ENCODE measurements around the gene LMBRD1.

DNA sequence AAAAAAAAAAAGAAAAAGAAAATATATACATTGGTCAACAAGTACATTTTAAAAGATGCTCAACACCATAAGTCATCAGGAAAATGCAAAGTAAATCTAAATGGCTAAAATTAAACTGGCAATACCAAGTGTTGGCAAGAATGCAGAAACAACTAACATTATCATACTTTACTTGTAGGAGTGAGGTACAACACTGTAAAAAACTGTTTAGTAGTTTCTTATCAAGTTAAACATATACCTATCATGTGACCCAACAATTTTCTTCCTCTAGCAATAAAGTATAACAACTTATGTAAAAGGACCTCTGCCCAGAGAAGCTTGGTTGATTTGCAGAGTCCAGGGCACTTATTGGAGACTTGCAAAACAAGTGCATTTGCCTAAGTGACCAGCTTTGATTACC lies 40.4 kb downstream of the LMBRD1 start:
- TF ChIP-seq GATA2 (IDR thresholded peaks at IDR 0.05; ENCODE audit: low read depth, low read length) (no peak), GATA3 (IDR thresholded peaks at IDR 0.05; ENCODE audit: low read depth, low read length) (no peak)

All from SH-SY5Y (cell line).